BE2C (cell line): ENCODE data around the gene BOC.

Source experiments
- DNase-seq: peaks from one replicate; pipeline ENCODE4 v3.0.0-alpha.2; 2020
- H3K27me3 ChIP-seq: fragments of 250-450 bp; sonication (Bioruptor Pico); 2 replicates; pipeline ENCODE4 v1.5.1; 2020; ENCODE audit warnings: mild to moderate bottlenecking
- H3K36me3 ChIP-seq: fragments of 250-450 bp; sonication (Bioruptor Pico); 2 replicates; pipeline ENCODE4 v1.5.1; 2020; ENCODE audit warnings: mild to moderate bottlenecking
- H3K4me1 ChIP-seq: fragments of 250-450 bp; sonication (Bioruptor Pico); 2 replicates; pipeline ENCODE4 v1.5.1; 2020
- H3K4me3 ChIP-seq: 2 replicates; pipeline ENCODE4 v1.5.1; 2011; ENCODE audit warnings: low read depth, low read length
- H3K9me3 ChIP-seq: fragments of 250-450 bp; sonication (Bioruptor Pico); 2 replicates; pipeline ENCODE4 v1.5.1; 2020
- TF ChIP-seq, protein P1 (sequence below): IDR thresholded peaks from 2 replicates; pipeline ENCODE4 v1.5.1; 2012; ENCODE audit warnings: mild to moderate bottlenecking, low read depth, low read length

The BOC gene

DNA sequence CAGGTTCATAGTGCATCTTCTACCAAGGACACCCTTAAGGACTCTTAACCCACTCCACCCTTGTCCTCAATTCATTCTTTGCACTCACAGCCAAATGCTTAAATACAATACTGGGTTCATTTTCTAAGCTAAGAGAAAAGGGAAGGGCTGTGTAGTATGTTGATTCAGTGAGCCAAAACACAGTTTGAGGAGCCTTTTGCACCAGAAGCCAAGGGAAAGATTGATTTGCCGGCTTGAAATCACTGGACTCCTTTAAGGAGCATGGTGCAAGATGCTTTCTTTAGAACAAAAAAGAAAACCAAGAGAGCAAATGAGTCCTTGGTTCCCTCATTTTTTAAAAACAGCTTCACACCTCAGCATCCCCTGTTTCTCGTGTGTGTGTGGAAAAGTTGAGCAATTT is 47.8 kb downstream of the BOC start:
- TF ChIP-seq, protein P1, sequence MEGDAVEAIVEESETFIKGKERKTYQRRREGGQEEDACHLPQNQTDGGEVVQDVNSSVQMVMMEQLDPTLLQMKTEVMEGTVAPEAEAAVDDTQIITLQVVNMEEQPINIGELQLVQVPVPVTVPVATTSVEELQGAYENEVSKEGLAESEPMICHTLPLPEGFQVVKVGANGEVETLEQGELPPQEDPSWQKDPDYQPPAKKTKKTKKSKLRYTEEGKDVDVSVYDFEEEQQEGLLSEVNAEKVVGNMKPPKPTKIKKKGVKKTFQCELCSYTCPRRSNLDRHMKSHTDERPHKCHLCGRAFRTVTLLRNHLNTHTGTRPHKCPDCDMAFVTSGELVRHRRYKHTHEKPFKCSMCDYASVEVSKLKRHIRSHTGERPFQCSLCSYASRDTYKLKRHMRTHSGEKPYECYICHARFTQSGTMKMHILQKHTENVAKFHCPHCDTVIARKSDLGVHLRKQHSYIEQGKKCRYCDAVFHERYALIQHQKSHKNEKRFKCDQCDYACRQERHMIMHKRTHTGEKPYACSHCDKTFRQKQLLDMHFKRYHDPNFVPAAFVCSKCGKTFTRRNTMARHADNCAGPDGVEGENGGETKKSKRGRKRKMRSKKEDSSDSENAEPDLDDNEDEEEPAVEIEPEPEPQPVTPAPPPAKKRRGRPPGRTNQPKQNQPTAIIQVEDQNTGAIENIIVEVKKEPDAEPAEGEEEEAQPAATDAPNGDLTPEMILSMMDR, result no peak
- H3K27me3 ChIP-seq, result no peaks in the 10 kb centered on the region
- no peaks in the 10 kb centered on the region; the same call in 1 of the 2 replicates for H3K4me1 ChIP-seq
- H3K4me3 ChIP-seq, result no peak overlapping the region
- no peaks in the 10 kb centered on the region for H3K9me3 ChIP-seq
- no peaks in the 10 kb centered on the region for H3K36me3 ChIP-seq
- DNase-seq, result no peak

DNA sequence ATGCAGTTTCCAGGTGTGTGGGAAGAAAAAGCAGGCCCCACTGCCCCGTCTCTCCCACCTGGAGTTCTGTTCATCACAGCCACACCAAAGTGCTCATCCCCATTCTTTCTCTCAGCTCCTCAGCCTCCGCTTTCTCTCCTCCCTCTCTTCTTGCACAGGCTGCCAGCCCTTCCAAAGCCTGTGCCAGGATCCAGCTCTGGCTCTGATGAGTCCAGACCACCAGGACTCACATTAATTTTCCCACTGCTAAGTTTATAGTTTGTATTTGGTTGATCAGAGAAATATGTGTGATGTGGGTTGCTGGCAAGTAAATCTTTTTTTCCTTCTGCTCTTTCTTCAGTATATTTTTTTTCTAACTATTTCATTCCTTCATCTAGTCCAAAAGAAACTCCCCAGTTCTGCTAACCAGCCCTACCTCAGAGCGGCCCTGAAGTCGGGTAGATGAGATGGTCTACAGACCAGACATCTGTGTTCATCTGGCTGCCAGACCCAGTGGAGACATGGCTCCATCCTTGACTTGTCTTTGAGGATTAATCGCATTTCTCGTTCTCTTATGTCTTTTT is 49.8 kb downstream of the BOC start:
- H3K27me3 ChIP-seq, result no peaks in the 10 kb centered on the region
- no peaks in the 10 kb centered on the region for H3K36me3 ChIP-seq
- H3K4me3 ChIP-seq, result no peak overlapping the region
- no peaks in the 10 kb centered on the region for H3K9me3 ChIP-seq
- TF ChIP-seq, protein P1, result no peak
- DNase-seq, result no peak
- H3K4me1 ChIP-seq, result no peaks in the 10 kb centered on the region; the same call in 1 of the 2 replicates

DNA sequence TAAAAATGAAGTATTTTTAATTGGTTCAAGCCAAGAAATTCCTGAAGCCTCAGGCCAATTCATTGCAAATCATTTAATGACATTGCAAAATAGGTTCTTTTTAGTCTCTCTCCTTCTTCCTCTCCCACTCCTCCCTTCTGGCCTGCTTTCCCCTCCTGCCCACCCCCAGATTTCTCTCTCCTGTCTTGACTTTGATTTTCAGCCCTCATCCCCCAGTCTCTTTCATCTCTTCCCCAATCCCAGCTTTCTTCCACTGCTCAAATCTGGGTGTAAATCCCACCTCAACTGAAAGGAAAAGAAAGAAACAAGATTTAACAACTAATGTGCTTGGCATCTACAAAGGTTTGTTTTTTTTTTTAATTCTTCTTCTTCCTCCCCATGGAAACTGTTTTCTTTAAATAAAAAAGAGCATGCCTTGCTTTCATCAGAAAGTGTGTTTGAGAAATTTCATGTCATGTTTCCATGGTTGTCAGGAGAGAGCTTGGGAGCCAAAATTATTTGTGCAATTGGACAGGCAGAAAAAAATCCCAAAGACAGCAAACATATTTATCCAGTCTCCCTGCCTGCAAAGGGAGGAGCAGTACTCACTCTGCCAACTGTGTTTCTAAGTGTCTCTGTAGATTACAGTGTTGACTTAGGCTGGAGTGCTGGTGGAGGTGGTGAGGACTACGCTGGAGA is 50.4 kb downstream of the BOC start:
- H3K36me3 ChIP-seq, result no peaks in the 10 kb centered on the region
- H3K4me1 ChIP-seq, result no peaks in the 10 kb centered on the region; the same call in 1 of the 2 replicates
- H3K27me3 ChIP-seq, result no peaks in the 10 kb centered on the region
- TF ChIP-seq, protein P1, result no peak
- no peaks in the 10 kb centered on the region for H3K9me3 ChIP-seq
- no peak overlapping the region for H3K4me3 ChIP-seq
- no peak for DNase-seq

DNA sequence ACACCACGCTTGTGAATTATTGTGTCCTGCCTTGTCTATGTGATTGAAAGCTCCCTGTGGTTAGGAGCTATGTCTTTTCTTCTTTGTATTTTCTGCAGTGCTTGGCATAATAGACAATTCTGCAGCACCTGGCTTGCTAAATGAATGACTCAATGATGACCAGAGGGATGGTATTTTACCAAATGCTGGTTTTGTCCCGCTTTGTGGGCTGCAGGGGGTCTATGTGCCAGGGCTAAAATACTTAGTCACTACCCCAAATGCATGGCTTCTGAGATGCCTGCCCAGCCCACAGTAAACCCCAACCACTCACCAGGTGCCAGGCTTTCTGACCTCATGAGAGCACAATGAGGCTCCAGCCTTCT is 50.9 kb downstream of the BOC start:
- no peaks in the 10 kb centered on the region for H3K27me3 ChIP-seq
- H3K4me3 ChIP-seq, result no peak overlapping the region
- TF ChIP-seq, protein P1, result no peak
- no peaks in the 10 kb centered on the region; the same call in 1 of the 2 replicates for H3K4me1 ChIP-seq
- no peaks in the 10 kb centered on the region for H3K36me3 ChIP-seq
- DNase-seq, result no peak
- no peaks in the 10 kb centered on the region for H3K9me3 ChIP-seq

DNA sequence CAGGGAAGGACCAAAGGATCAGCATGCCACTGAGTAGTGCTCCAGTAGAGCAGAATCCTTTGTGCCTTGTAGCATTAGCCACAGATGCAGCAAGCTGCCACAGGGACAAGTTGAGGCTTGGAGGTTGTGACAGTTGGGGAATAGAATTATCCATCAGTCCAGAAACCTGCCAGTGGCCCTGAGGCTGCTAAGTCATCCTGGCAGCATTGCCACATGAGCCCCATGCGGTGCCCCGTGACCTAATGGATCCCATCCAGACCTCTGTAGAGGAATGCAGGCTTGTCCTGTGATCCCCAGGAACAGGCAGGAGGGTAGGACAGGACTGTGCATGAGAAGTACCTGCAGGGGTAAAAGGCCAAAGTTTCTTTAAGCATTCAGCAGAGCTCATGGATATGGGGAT is 51.7 kb downstream of the BOC start:
- TF ChIP-seq, protein P1, result no peak
- DNase-seq, result no peak
- no peak overlapping the region for H3K4me3 ChIP-seq
- H3K27me3 ChIP-seq, result no peaks in the 10 kb centered on the region
- H3K9me3 ChIP-seq, result no peaks in the 10 kb centered on the region
- H3K36me3 ChIP-seq, result no peaks in the 10 kb centered on the region
- H3K4me1 ChIP-seq, result no peaks in the 10 kb centered on the region; the same call in 1 of the 2 replicates

DNA sequence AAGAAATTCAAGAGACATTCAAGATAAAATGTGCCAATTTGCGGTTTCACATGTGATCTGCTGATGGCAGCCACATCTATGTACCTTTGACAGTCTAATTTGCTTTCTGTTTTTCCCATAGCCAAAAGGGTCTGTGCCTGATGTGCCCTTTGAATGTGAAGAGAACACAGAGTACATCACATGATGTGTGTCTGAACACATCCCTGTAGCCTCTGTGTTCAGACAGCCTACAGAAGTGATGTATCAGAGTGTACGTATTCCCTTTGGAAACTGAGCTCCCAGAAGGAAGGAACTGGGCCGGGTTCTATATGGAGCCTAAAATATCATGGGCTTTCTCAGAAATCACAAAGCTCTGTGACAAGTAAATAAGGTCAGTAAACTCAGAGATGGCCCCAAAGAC is 52.4 kb downstream of the BOC start:
- H3K4me1 ChIP-seq, result no peaks in the 10 kb centered on the region; the same call in 1 of the 2 replicates
- H3K9me3 ChIP-seq, result no peaks in the 10 kb centered on the region
- TF ChIP-seq, protein P1, result no peak
- H3K36me3 ChIP-seq, result no peaks in the 10 kb centered on the region
- no peaks in the 10 kb centered on the region for H3K27me3 ChIP-seq
- H3K4me3 ChIP-seq, result no peak overlapping the region
- DNase-seq, result no peak
